ENCODE measurements around the gene DLG2. TPM values are rescaled to one million over a fixed set of nuclear protein-coding genes. Genes with fewer than 3 reads are reported as not detected.

The DLG2 gene
- total RNA-seq, 1 donor from 2014 or later: 7.2 TPM

- no peaks in the 10 kb centered on the region for H3K9me3 ChIP-seq
- H3K4me1 ChIP-seq: no peaks in the 10 kb centered on the region
- intact Hi-C loops (cut with DNase I): no loop called here
- H3K4me3 ChIP-seq: no peak overlapping the region
- H3K36me3 ChIP-seq: no peaks in the 10 kb centered on the region
- H3K27ac ChIP-seq: no peak overlapping the region
- TF ChIP-seq, protein P1, sequence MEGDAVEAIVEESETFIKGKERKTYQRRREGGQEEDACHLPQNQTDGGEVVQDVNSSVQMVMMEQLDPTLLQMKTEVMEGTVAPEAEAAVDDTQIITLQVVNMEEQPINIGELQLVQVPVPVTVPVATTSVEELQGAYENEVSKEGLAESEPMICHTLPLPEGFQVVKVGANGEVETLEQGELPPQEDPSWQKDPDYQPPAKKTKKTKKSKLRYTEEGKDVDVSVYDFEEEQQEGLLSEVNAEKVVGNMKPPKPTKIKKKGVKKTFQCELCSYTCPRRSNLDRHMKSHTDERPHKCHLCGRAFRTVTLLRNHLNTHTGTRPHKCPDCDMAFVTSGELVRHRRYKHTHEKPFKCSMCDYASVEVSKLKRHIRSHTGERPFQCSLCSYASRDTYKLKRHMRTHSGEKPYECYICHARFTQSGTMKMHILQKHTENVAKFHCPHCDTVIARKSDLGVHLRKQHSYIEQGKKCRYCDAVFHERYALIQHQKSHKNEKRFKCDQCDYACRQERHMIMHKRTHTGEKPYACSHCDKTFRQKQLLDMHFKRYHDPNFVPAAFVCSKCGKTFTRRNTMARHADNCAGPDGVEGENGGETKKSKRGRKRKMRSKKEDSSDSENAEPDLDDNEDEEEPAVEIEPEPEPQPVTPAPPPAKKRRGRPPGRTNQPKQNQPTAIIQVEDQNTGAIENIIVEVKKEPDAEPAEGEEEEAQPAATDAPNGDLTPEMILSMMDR (IDR thresholded peaks at IDR 0.05): no peak
- ATAC-seq (no peak), DNase-seq (no peak)
- no peaks in the 10 kb centered on the region for H3K27me3 ChIP-seq (ENCODE audit: low read depth)
Observed at GRCh38 chr11:83566950-83567349, 2060.2 kb downstream of the DLG2 start.

GRCh38 chr11:83564870-83565269, 2062.3 kb downstream of the DLG2 start:
- TF ChIP-seq, protein P1 (IDR thresholded peaks at IDR 0.05): no peak

GRCh38 chr11:83558281-83558680, 2068.9 kb downstream of the DLG2 start:
- intact Hi-C loops (cut with DNase I): no loop called here
- Histone ChIP-seq H3K27me3 (ENCODE audit: low read depth) (no peaks in the 10 kb centered on the region), H3K4me1 (no peaks in the 10 kb centered on the region), H3K27ac (no peak overlapping the region), H3K4me3 (no peak overlapping the region), H3K36me3 (no peaks in the 10 kb centered on the region), H3K9me3 (no peaks in the 10 kb centered on the region)
- no peak for ATAC-seq
- no peak for DNase-seq
- TF ChIP-seq, protein P1 (IDR thresholded peaks at IDR 0.05): no peak

More at GRCh38 chr11:83564870-83565269, 2062.3 kb downstream of the DLG2 start:
- no peak for DNase-seq
- H3K36me3 ChIP-seq: no peaks in the 10 kb centered on the region
- ATAC-seq: no peak
- no peaks in the 10 kb centered on the region for H3K4me1 ChIP-seq
- no peaks in the 10 kb centered on the region for H3K9me3 ChIP-seq
- no peak overlapping the region for H3K4me3 ChIP-seq
- no peak overlapping the region for H3K27ac ChIP-seq
- intact Hi-C loops (cut with DNase I): no loop called here
- H3K27me3 ChIP-seq (ENCODE audit: low read depth): no peaks in the 10 kb centered on the region

- intact Hi-C loops (cut with DNase I): no loop called here
- Histone ChIP-seq H3K9me3 (no peaks in the 10 kb centered on the region), H3K4me1 (no peaks in the 10 kb centered on the region), H3K27me3 (ENCODE audit: low read depth) (no peaks in the 10 kb centered on the region), H3K36me3 (no peaks in the 10 kb centered on the region), H3K4me3 (no peak overlapping the region), H3K27ac (no peak overlapping the region)
- no peak for ATAC-seq
- no peak for DNase-seq
- TF ChIP-seq, protein P1 (IDR thresholded peaks at IDR 0.05): no peak
Observed at GRCh38 chr11:83557653-83558052, 2069.5 kb downstream of the DLG2 start.

DNA sequence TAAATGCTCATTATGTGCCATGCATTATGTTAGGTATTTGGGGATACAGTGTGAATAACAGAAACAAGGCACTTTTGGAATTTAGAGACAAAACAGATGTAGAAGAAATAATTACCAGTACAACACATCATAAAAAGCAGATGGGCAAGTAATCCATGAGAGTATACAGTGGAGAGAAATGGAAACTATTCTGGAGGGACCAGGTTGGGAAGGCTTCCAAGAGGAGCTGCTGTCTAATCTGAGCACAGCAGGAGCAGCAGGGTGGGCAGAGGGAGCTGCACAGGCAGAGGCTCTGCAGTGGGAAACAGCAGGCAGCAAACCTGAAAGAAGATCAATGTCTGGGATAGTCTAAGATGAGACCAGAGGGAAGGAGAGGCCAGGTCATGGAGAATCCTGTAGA, 2072.3 kb downstream of the DLG2 start:
- Histone ChIP-seq H3K36me3 (no peaks in the 10 kb centered on the region), H3K4me1 (no peaks in the 10 kb centered on the region), H3K9me3 (no peaks in the 10 kb centered on the region), H3K27me3 (ENCODE audit: low read depth) (no peaks in the 10 kb centered on the region), H3K27ac (no peak overlapping the region), H3K4me3 (no peak overlapping the region)
- DNase-seq: no peak
- intact Hi-C loops (cut with DNase I): no loop called here
- TF ChIP-seq, protein P1 (IDR thresholded peaks at IDR 0.05): no peak
- ATAC-seq: no peak
